HEK293 (cell line): ENCODE data around the gene CDKAL1.
"Not testable (repeated sequence)": the region's sequence is repeated elsewhere in the genome, so short reads cannot be mapped to it uniquely, and the experiment has no call there.

Source experiments
- ZNF292 ChIP-seq: fragments of 450-650 bp; formaldehyde crosslinking; IDR thresholded peaks from 2 replicates; pipeline ENCODE4 v1.5.1; 2016; ENCODE audit warnings: low read depth, missing biosample characterization, missing genetic modification characterization, borderline replicate concordance
- ZNF311 ChIP-seq: fragments of 450-650 bp; formaldehyde crosslinking; IDR thresholded peaks from 2 replicates; pipeline ENCODE4 v1.5.1; 2017; ENCODE audit warnings: missing biosample characterization, missing genetic modification characterization, borderline replicate concordance
- ZNF843 ChIP-seq: fragments of 450-650 bp; formaldehyde crosslinking; IDR thresholded peaks from 2 replicates; pipeline ENCODE4 v1.5.1; 2016; ENCODE audit warnings: missing biosample characterization, missing genetic modification characterization
- ZSCAN30 ChIP-seq: fragments of 450-650 bp; IDR thresholded peaks from 2 replicates; pipeline ENCODE4 v1.5.1; 2018; ENCODE audit warnings: missing biosample characterization, mild to moderate bottlenecking, missing genetic modification characterization, moderate library complexity
- TF ChIP-seq, protein P1 (sequence below): fragments of 450-650 bp; formaldehyde crosslinking; IDR thresholded peaks from 2 replicates; pipeline ENCODE4 v1.5.1; 2016; ENCODE audit warnings: missing biosample characterization, missing genetic modification characterization

DNA sequence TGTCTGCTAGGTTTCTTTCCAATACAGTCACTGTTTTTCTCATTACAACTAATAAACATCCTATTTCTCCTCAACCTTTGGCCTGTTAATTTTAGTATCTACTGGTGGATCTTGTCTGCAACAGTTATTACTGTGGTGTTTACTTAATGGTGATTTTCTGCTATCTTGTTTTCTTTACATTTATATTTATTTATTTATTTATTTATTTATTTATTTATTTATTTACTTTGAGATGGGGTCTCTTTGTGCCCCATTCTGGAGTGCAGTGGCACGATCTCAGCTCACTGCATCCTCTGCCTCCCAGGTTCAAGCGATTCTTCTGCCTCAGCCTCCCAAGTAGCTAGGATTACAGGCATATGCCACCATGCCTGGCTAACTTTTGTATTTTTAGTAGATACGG is 15.1 kb downstream of the CDKAL1 start:
- TF ChIP-seq, protein P1, sequence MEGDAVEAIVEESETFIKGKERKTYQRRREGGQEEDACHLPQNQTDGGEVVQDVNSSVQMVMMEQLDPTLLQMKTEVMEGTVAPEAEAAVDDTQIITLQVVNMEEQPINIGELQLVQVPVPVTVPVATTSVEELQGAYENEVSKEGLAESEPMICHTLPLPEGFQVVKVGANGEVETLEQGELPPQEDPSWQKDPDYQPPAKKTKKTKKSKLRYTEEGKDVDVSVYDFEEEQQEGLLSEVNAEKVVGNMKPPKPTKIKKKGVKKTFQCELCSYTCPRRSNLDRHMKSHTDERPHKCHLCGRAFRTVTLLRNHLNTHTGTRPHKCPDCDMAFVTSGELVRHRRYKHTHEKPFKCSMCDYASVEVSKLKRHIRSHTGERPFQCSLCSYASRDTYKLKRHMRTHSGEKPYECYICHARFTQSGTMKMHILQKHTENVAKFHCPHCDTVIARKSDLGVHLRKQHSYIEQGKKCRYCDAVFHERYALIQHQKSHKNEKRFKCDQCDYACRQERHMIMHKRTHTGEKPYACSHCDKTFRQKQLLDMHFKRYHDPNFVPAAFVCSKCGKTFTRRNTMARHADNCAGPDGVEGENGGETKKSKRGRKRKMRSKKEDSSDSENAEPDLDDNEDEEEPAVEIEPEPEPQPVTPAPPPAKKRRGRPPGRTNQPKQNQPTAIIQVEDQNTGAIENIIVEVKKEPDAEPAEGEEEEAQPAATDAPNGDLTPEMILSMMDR (tag by site-specific recombination): not testable (repeated sequence)
- TF ChIP-seq ZNF292; ZNF311 (tag by site-specific recombination); ZSCAN30 (tag by site-specific recombination); ZNF843: not testable (repeated sequence)
